HepG2 (cell line): Measurements from ENCODE around the gene NGEF. TPM values are rescaled to one million over a fixed set of nuclear protein-coding genes. Genes with fewer than 3 reads are reported as not detected.

Source experiments
- ARNTL ChIP-seq: sonication (generic); formaldehyde crosslinking; IDR thresholded peaks from 2 replicates; pipeline ENCODE4 v1.4.0; 2020; ENCODE audit warnings: mild to moderate bottlenecking, missing genetic modification reagents
- DNMT3B ChIP-seq: conservative IDR thresholded peaks from 2 replicates; pipeline ENCODE4 v1.6.1; 2016; ENCODE audit warnings: missing biosample characterization, control low read depth
- DR1 ChIP-seq: sonication (generic); formaldehyde crosslinking; IDR thresholded peaks from 2 replicates; pipeline ENCODE4 v1.8.0; 2021; ENCODE audit warnings: mild to moderate bottlenecking, missing genetic modification reagents, inconsistent platforms
- GABPB1 ChIP-seq: IDR thresholded peaks from 2 replicates; pipeline ENCODE4 v1.6.1; 2016; ENCODE audit warnings: mild to moderate bottlenecking, missing genetic modification reagents, moderate library complexity, missing compliant biosample characterization
- HDAC6 ChIP-seq: fragments of 200-600 bp; sonication (generic); IDR thresholded peaks from 2 replicates; pipeline ENCODE4 v1.7.0; 2017; ENCODE audit warnings: mild to moderate bottlenecking, antibody characterized with exemption, low read length, low read depth
- HMG20A ChIP-seq: IDR thresholded peaks from 2 replicates; pipeline ENCODE4 v1.6.1; 2016; ENCODE audit warnings: borderline replicate concordance
- HOXD1 ChIP-seq: sonication (generic); formaldehyde crosslinking; IDR thresholded peaks from 2 replicates; pipeline ENCODE4 v1.5.0; 2020; ENCODE audit warnings: missing genetic modification reagents
- MLXIP ChIP-seq: sonication (generic); formaldehyde crosslinking; IDR thresholded peaks from 2 replicates; pipeline ENCODE4 v1.9.0; 2021; ENCODE audit warnings: missing genetic modification reagents, borderline replicate concordance
- TBX2 ChIP-seq: sonication (generic); formaldehyde crosslinking; IDR thresholded peaks from 2 replicates; pipeline ENCODE4 v1.5.0; 2020; ENCODE audit warnings: missing genetic modification reagents, mild to moderate bottlenecking, borderline replicate concordance
- TCF12 ChIP-seq, 2 experiments: fragments of 450-650 bp in 1 of 2; sonication (generic) in 1 of 2; formaldehyde crosslinking in 1 of 2; IDR thresholded peaks; 2 replicates each; pipeline versions ENCODE4 v1.6.1 to v1.8.0; 2017 to 2022; ENCODE audit warnings: antibody characterized with exemption in 1 of 2, mild to moderate bottlenecking in 1 of 2, missing genetic modification reagents in 1 of 2, moderate library complexity in 1 of 2
- TIGD3 ChIP-seq: sonication (generic); formaldehyde crosslinking; IDR thresholded peaks from 2 replicates; pipeline ENCODE4 v1.5.1; 2020; ENCODE audit warnings: mild to moderate bottlenecking, missing genetic modification reagents, borderline replicate concordance
- ZBTB14 ChIP-seq: sonication (generic); formaldehyde crosslinking; IDR thresholded peaks from 2 replicates; pipeline ENCODE4 v1.4.0; 2020; ENCODE audit warnings: missing genetic modification reagents
- ZBTB8A ChIP-seq: sonication (generic); formaldehyde crosslinking; IDR thresholded peaks from 2 replicates; pipeline ENCODE4 v1.4.0; 2020; ENCODE audit warnings: mild to moderate bottlenecking, low read depth, missing genetic modification reagents, borderline replicate concordance
- ZFP37 ChIP-seq: sonication (generic); formaldehyde crosslinking; IDR thresholded peaks from 2 replicates; pipeline ENCODE4 v1.4.0; 2020; ENCODE audit warnings: missing genetic modification reagents, borderline replicate concordance
- ZNF747 ChIP-seq: sonication (generic); formaldehyde crosslinking; IDR thresholded peaks from 2 replicates; pipeline ENCODE4 v1.8.1; 2023; ENCODE audit warnings: missing genetic modification reagents, mild to moderate bottlenecking, borderline replicate concordance
- ZNF772 ChIP-seq: sonication (generic); formaldehyde crosslinking; IDR thresholded peaks from 2 replicates; pipeline ENCODE4 v1.5.0; 2020; ENCODE audit warnings: mild to moderate bottlenecking, missing genetic modification reagents
- polyA plus RNA-seq, 8 experiments: library from polyadenylated mRNA; depleted of rRNA in 3 of 8; stranded (reverse) in 7 of 8; unstranded in 1 of 8; fragments of >200 nt; fragmentation: Illumina TruSeq in 4 of 8; extraction: Trizol in 4 of 8; gene quantifications; 2 replicates each; pipeline versions ENCODE4 v1.2.1 to v1.2.3, GENCODE V29; 2011 to 2016; ENCODE audit warnings: low read depth in 4 of 8, missing spikeins in 1 of 8, mixed read lengths in 1 of 8; ENCODE audit not compliant: insufficient read depth in 1 of 8
- total RNA-seq, 5 experiments: library from RNA; depleted of rRNA; stranded (reverse); fragments of >200 nt; fragmentation: Illumina TruSeq; extraction: Trizol; gene quantifications; 2 replicates each; pipeline ENCODE4 v1.2.3, GENCODE V29; 2016; ENCODE audit warnings: low read depth in 1 of 5
- TF ChIP-seq, protein P1 (sequence below): IDR thresholded peaks from 2 replicates; pipeline ENCODE4 v1.6.1; 2016; ENCODE audit warnings: low read depth, control low read depth

Gene NGEF
- total and polyA plus RNA-seq, 2 of the 13 experiments (the other 11 are each of a cell fraction or from before 2014, with no cell fraction given): 14.4 to 36.9 TPM

GRCh38 chr2:233061591-233062450 lies 48.8 kb upstream of the NGEF start (continued):
- TF ChIP-seq DNMT3B (CRISPR knock-in tag) (no peak; the same call in 1 of the 2 replicates), MLXIP (CRISPR knock-in tag) (no peak), HMG20A (CRISPR knock-in tag) (peak; percentile 41; the same call in 1 of the 2 replicates), GABPB1 (CRISPR knock-in tag) (peak; percentile 72), TBX2 (CRISPR knock-in tag) (peak; percentile 92), ZNF747 (CRISPR knock-in tag) (peak; percentile 90), TIGD3 (CRISPR knock-in tag) (no peak), ZBTB8A (CRISPR knock-in tag) (0 out of 2 replicates have a peak, but pooled peaks have one; percentile 75), ZBTB14 (CRISPR knock-in tag) (no peak), ARNTL (CRISPR knock-in tag) (peak; percentile 43; the same call in 1 of the 2 replicates), TCF12 (IDR thresholded peaks at IDR 0.05) (no peak), TCF12 (CRISPR knock-in tag; IDR thresholded peaks at IDR 0.05) (peak; percentile 85; the same call in 1 of the 2 replicates), ZNF772 (CRISPR knock-in tag) (peak; percentile 92; the same call in 1 of the 2 replicates), ZFP37 (peak; percentile 19; the same call in 1 of the 2 replicates), DR1 (no peak), HOXD1 (CRISPR knock-in tag) (no peak), HDAC6 (no peak)
- TF ChIP-seq, protein P1, sequence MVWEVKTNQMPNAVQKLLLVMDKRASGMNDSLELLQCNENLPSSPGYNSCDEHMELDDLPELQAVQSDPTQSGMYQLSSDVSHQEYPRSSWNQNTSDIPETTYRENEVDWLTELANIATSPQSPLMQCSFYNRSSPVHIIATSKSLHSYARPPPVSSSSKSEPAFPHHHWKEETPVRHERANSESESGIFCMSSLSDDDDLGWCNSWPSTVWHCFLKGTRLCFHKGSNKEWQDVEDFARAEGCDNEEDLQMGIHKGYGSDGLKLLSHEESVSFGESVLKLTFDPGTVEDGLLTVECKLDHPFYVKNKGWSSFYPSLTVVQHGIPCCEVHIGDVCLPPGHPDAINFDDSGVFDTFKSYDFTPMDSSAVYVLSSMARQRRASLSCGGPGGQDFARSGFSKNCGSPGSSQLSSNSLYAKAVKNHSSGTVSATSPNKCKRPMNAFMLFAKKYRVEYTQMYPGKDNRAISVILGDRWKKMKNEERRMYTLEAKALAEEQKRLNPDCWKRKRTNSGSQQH: peak; percentile 47; the same call in 1 of the 2 replicates
